Esophagus squamous epithelium (tissue), 4 donors: ENCODE results near the gene KCNK1.

Experiments used
- CTCF ChIP-seq, 6 experiments: fragments of 450-650 bp in 4 of 6; fragments of 200-600 bp in 2 of 6; sonication (generic) in 2 of 6; IDR thresholded peaks; one replicate each; pipeline ENCODE4 v1.5.1; 2016 to 2019; ENCODE audit warnings: antibody characterized with exemption in 6 of 6, mild to moderate bottlenecking in 4 of 6, moderate library complexity in 4 of 6
- POLR2A ChIP-seq, 4 donors: fragments of 450-650 bp; IDR thresholded peaks; one replicate each; pipeline ENCODE4 v1.6.1; 2017; ENCODE audit warnings: antibody characterized with exemption in 4 of 4, mild to moderate bottlenecking in 4 of 4, moderate library complexity in 3 of 4

GRCh38 chr1:233565313-233565712 is 48.6 kb upstream of the KCNK1 start:
- TF ChIP-seq CTCF (IDR thresholded peaks at IDR 0.05) (no peak), POLR2A (IDR thresholded peaks at IDR 0.05) (no peak)
